ENCODE results near the gene AMPD3. TPM values are rescaled to one million over a fixed set of nuclear protein-coding genes. Genes with fewer than 3 reads are reported as not detected.

The AMPD3 gene
- total RNA-seq, 2 donors from 2014 or later: 2.8 to 5.3 TPM

GRCh38 chr11:10443721-10444235 lies 11.3 kb upstream of the AMPD3 start:
- Histone ChIP-seq H3K27ac (no peak overlapping the region), H3K27me3 (no peaks in the 10 kb centered on the region), H3K9me3 (no peaks in the 10 kb centered on the region), H3K4me1 (no peaks in the 10 kb centered on the region), H3K4me3 (no peak overlapping the region), H3K36me3 (no peaks in the 10 kb centered on the region)
- TF ChIP-seq CTCF (IDR thresholded peaks at IDR 0.05): no peak
- no peak for DNase-seq (ENCODE audit: low spot score)

GRCh38 chr11:10444725-10445315 lies 10.2 kb upstream of the AMPD3 start:
- H3K27ac ChIP-seq: no peak overlapping the region
- no peaks in the 10 kb centered on the region for H3K9me3 ChIP-seq
- no peak for TF ChIP-seq CTCF (IDR thresholded peaks at IDR 0.05)

GRCh38 chr11:10447445-10447844 lies 7.6 kb upstream of the AMPD3 start:
- no peak for TF ChIP-seq CTCF (IDR thresholded peaks at IDR 0.05)
- Histone ChIP-seq H3K4me3 (no peak overlapping the region), H3K27me3 (no peaks in the 10 kb centered on the region), H3K4me1 (peaks cover 0 to 15% of the 10 kb centered on the region in 2 donors), H3K27ac (no peak overlapping the region), H3K36me3 (no peaks in the 10 kb centered on the region), H3K9me3 (no peaks in the 10 kb centered on the region)
- DNase-seq (ENCODE audit: low spot score): no peak

More at GRCh38 chr11:10444725-10445315, 10.2 kb upstream of the AMPD3 start:
- no peak for DNase-seq (ENCODE audit: low spot score)
- Histone ChIP-seq H3K27me3 (no peaks in the 10 kb centered on the region), H3K36me3 (no peaks in the 10 kb centered on the region), H3K4me1 (no peaks in the 10 kb centered on the region), H3K4me3 (no peak overlapping the region)

- DNase-seq (ENCODE audit: low spot score): no peak
These were observed 4.3 kb upstream of the AMPD3 start for GRCh38 chr11:10450462-10451425.

More at GRCh38 chr11:10450462-10451425, 4.3 kb upstream of the AMPD3 start:
- TF ChIP-seq CTCF (IDR thresholded peaks at IDR 0.05): peak in 1 of 2 donors; percentile 50
- Histone ChIP-seq H3K36me3 (no peaks in the 10 kb centered on the region), H3K4me3 (peak overlapping the region; percentile 35 to 60), H3K4me1 (peaks cover 0 to 17% of the 10 kb centered on the region in 2 donors), H3K27me3 (no peaks in the 10 kb centered on the region), H3K27ac (peak overlapping the region; percentile 33 to 37), H3K9me3 (no peaks in the 10 kb centered on the region)

Data from right atrium auricular region (tissue), 2 donors.